ENCODE results near the gene ZBTB44. TPM values are rescaled to one million over a fixed set of nuclear protein-coding genes. Genes with fewer than 3 reads are reported as not detected.

ZBTB44 gene
- polyA plus RNA-seq, 1 experiment: 18.7 TPM

- POLR2A ChIA-PET: no interaction called here
- no peak for TF ChIP-seq CTCF (IDR thresholded peaks at IDR 0.05; ENCODE audit: low read depth, low read length)
- H3K4me3 ChIP-seq (ENCODE audit: low read depth, low read length): no peak overlapping the region
- H3K9me3 ChIP-seq (ENCODE audit: control insufficient read depth, insufficient read depth, low read length): no peaks in the 10 kb centered on the region; the same call in 1 of the 2 replicates
- CTCF ChIA-PET: no interaction called here
- H3K27ac ChIP-seq (ENCODE audit: low read depth, low read length): no peak overlapping the region
- DNase-seq (ENCODE audit: low read depth, low spot score): no peak
- peaks cover 7% of the 10 kb centered on the region for H3K27me3 ChIP-seq (ENCODE audit: control insufficient read depth, insufficient read depth, low read length)
Observed at GRCh38 chr11:130328420-130328819, 13.7 kb upstream of the ZBTB44 start.

DNA sequence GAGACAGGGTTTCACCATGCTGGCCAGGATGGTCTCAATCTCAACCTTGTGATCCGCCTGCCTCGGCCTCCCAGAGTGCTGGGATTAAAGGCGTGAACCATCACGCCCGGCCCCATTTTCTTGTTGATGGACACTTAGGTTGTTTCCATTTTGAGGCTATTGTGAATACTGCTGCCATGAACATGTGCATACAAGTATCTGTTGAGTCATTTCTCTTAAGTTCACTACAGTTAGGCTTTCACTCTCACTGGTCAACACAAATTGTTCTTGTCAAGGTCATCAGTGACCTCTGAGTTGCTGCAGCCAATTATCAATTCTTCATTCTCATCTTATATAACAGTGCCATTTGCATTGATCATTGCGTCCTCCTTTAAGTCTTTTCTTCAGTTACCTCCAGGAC is 13.0 kb upstream of the ZBTB44 start:
- Histone ChIP-seq H3K27me3 (ENCODE audit: control insufficient read depth, insufficient read depth, low read length) (peaks cover 4% of the 10 kb centered on the region), H3K4me3 (ENCODE audit: low read depth, low read length) (no peak overlapping the region), H3K27ac (ENCODE audit: low read depth, low read length) (no peak overlapping the region), H3K9me3 (ENCODE audit: control insufficient read depth, insufficient read depth, low read length) (no peaks in the 10 kb centered on the region; the same call in 1 of the 2 replicates)
- no peak for TF ChIP-seq CTCF (IDR thresholded peaks at IDR 0.05; ENCODE audit: low read depth, low read length)
- ChIA-PET POLR2A (no interaction called here), CTCF (no interaction called here)
- no peak for DNase-seq (ENCODE audit: low read depth, low spot score)

DNA sequence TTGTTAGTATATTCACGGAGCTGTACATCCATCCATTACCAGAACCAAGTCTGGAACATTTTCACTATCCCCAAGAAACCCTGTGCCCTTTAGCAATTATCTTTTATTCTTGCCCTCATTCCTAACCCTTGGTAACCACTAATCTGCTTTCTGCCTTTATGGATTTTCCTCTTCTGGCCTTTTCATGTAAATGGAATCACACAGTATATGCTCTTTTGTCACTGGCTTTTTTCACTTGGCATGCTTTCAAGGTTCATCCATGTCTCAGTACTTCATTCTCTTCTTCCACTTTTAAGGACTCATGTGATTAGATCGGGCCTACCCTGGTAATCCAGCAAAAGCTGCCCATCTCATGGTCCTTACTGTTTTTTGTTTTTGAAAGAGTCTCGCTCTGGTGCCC is 11.0 kb upstream of the ZBTB44 start:
- H3K9me3 ChIP-seq (ENCODE audit: control insufficient read depth, insufficient read depth, low read length): peaks cover 4% of the 10 kb centered on the region; the same call in 1 of the 2 replicates
- ChIA-PET CTCF (no interaction called here), POLR2A (no interaction called here)
- TF ChIP-seq CTCF (IDR thresholded peaks at IDR 0.05; ENCODE audit: low read depth, low read length): no peak
- DNase-seq (ENCODE audit: low read depth, low spot score): no peak
- H3K27ac ChIP-seq (ENCODE audit: low read depth, low read length): no peak overlapping the region
- H3K4me3 ChIP-seq (ENCODE audit: low read depth, low read length): no peak overlapping the region
- H3K27me3 ChIP-seq (ENCODE audit: control insufficient read depth, insufficient read depth, low read length): peaks cover 4% of the 10 kb centered on the region

DNA sequence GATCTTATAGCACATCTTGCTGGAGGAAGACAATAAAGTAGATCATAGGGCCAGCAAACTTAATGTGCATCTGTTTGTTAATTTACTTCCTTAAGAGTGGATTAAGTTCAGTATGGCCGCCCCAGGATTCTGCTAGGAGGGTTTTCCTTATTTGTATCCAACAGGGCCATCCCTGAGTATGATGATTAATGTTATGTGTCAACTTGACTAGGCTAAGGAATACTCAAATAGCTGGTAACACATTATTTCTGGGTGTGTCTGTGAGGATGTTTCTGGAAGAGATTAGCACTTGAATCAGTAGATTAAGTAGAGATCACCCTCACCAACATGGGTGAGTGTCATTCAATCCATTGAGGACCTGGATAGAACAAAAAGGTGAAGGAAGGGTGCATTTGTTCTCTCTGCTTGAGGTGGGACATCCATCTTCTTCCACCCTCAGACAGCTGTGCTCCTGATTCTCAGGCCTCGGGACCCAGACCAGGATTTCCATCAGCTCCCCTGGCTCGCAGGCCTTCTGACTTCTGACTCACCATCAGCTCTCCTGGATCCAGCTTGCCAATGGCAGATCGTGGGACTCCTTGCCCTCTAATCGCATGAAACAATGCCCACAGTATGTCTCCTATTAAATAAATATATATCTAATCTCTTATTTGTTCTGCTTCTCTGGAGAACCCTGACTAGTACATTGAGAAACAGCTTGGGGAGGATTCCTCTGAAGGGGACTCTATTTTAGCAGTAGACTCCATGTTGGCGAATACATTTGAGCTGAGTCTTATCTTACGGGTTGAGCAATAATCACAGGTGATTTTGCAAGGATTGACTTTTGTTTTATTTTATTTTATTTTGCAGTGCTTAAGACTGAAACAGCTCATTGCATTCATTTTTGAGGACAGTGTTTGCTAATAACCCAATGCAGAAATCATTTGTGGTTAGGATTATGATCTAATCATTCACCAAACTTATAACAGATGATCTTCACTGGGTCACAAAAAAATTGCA is 9.0 kb upstream of the ZBTB44 start:
- Histone ChIP-seq H3K9me3 (ENCODE audit: control insufficient read depth, insufficient read depth, low read length) (peaks cover 4% of the 10 kb centered on the region; the same call in 1 of the 2 replicates), H3K27me3 (ENCODE audit: control insufficient read depth, insufficient read depth, low read length) (no peaks in the 10 kb centered on the region), H3K4me3 (ENCODE audit: low read depth, low read length) (no peak overlapping the region), H3K27ac (ENCODE audit: low read depth, low read length) (no peak overlapping the region)
- ChIA-PET CTCF (no interaction called here), POLR2A (no interaction called here)
- TF ChIP-seq CTCF (IDR thresholded peaks at IDR 0.05; ENCODE audit: low read depth, low read length): no peak
- no peak for DNase-seq (ENCODE audit: low read depth, low spot score)

GRCh38 chr11:130322126-130322525 is 7.4 kb upstream of the ZBTB44 start:
- POLR2A ChIA-PET: no interaction called here
- no peaks in the 10 kb centered on the region for H3K27me3 ChIP-seq (ENCODE audit: control insufficient read depth, insufficient read depth, low read length)
- no peak overlapping the region for H3K4me3 ChIP-seq (ENCODE audit: low read depth, low read length)
- CTCF ChIA-PET: no interaction called here
- peaks cover 4% of the 10 kb centered on the region; the same call in 1 of the 2 replicates for H3K9me3 ChIP-seq (ENCODE audit: control insufficient read depth, insufficient read depth, low read length)
- DNase-seq (ENCODE audit: low read depth, low spot score): no peak
- no peak overlapping the region for H3K27ac ChIP-seq (ENCODE audit: low read depth, low read length)
- no peak for TF ChIP-seq CTCF (IDR thresholded peaks at IDR 0.05; ENCODE audit: low read depth, low read length)

Data from AG04450 (cell line).